ENCODE measurements around the gene PTPRE.
"Not testable (repeated sequence)": the region's sequence is repeated elsewhere in the genome, so short reads cannot be mapped to it uniquely, and the experiment has no call there.

Gene PTPRE

DNA sequence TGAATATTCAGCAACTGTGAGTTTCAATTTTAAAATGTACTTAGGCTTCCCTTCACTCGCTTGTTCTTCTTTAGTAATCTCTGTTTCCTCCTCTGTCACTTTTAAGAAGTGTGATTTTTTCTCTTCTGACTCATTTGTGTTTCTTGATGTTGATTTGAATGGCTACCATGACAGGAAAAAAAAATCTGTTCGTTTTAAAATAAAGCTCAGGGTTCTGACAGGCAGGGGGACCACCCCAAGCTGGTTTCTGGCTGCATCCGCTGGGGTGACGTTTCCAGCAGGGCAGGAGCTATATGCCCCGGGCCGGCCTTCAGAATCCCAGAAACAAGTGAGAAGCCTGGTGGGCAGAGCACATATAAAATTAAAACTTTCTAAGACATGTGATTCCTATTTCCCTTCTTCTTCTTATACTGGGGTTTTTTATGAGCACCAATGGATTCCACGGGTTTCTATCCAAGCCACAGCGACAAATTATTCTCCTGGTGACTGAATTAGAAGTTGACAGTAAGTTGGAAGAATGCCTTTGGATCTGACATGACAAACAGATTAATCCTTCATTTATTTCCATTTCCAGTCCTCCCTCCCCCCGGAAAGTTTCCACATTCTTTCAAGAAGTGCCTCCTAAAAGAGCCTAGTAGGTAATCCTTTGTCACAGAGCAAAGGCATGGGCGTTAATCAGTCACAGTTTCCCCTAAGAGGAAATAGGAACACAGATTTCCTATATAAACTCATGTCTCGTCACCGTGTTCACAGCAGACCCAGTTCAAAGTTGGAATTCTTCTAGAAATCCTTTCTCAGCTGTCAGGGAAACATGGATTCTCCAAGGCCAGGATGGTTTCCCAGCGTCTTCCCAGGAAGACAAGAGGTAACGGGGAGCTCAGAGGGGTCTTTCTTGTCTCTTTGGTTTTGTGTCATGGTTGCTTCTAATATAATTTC, 79.9 kb downstream of the PTPRE start:
- no peak for DNase-seq

GRCh38 chr10:127987467-127988380, 80.8 kb downstream of the PTPRE start:
- DNase-seq, result no peak

- no peak for DNase-seq
Observed at GRCh38 chr10:127989481-127990012, 82.6 kb downstream of the PTPRE start.

DNA sequence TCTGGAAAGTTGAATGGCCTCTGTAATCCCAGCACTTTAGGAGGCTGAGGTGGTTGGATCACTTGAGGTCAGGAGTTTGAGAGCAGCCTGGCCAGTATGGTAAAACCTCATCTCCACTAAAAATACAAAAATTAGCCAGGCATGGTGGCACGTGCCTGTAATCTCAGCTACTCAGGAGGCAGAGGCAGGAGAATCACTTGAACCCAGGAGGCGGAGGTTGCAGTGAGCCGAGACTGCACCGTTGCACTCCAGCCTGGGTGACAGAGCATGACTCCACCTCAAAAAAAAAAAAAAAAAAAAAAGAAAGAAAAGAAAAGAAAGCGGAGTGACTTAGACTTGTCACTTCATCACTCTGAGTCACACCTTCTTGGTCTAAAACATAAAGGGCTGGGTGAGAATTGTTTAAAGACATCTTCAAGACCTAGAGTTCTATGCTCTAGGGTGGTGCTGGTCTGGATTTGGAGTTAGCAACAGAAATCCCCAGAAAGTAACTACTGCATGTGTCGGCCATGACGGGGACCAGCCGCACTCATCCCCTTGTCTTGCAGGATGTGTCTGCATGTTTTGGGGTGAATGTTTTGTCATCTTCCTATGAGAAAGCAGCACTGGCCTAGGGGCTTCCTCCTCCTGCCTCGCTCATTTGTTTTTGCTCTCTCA, 83.4 kb downstream of the PTPRE start:
- DNase-seq, result not testable (repeated sequence)

DNA sequence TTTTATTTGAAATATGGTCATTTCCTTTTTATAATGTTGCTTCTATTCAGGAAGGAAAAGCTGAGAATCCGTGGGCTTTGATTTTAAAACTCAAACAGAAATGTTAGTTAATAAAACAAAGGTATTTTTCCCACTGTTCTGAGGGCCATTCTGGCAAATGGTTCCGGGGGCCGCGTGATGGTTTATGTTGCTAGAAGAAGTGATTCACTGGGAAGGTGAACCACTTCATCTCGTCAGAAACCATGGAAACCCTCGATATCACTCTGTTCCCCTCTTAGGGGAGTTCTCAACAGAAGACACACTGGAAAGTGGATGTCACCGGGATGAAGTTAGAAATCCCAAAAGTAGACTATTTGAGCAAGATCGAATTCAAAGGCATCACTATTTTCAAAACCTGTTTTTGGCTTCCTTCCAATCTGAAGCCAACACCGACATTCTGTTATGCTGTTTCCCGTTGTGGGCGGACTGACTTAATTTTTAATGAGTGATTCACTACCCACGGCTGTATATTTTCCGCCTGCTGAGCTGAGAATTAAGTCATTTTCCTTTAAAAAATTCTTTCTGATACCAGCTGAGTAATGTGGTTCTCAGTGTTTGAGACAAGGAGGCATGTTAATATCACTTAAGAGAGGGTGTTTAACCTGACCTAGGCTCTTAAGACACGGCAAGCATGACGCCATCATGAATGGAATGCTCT, 84.1 kb downstream of the PTPRE start:
- DNase-seq, result no peak

GRCh38 chr10:127991543-127992255, 84.8 kb downstream of the PTPRE start:
- no peak for DNase-seq

- DNase-seq, result no peak
Observed at GRCh38 chr10:127992376-127992775, 85.5 kb downstream of the PTPRE start.

- DNase-seq, result no peak
Observed at GRCh38 chr10:127993056-127993690, 86.3 kb downstream of the PTPRE start.

- DNase-seq, result no peak
Observed at GRCh38 chr10:127995939-127996338, 89.0 kb downstream of the PTPRE start.

- no peak for DNase-seq
Observed at GRCh38 chr10:127996586-127996985, 89.7 kb downstream of the PTPRE start.

DNA sequence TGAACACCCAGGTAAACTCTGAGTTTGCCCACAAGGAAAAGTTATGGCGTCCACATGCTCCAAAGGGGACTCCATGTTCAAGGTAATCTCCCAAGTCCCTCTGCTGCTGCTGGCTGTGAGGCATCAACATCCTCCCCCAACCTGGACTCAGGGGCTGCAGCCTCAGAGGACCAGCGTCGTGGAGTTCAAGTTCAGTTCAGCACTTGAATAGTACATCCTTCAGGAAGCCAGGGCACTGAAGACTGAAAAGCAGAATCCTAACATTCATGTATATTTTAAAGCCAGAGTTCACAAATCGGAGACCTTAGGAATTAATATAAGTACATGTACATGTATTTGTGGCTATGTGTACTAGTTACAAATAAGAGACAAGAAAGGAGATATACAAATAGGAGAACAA, 90.4 kb downstream of the PTPRE start:
- no peak for DNase-seq

DNA sequence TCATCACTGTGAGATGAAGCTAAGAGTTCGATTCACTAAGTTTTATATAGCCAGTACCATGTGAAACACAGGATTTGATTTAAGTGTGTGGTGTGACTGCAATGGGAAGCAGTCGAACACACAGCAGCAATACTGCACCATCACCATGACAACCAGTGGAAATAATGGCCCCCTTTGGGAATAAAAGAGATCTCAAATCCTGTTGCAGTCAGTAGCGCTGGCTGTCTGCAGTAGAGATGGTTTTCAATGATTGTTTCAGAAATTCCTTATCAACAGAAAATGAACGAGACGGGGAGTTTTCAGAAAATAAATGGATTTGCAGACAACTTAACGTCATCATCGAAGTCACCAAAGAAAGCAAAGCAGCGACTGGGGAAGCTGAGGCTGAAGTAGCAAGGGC, 91.0 kb downstream of the PTPRE start:
- DNase-seq, result no peak

DNA sequence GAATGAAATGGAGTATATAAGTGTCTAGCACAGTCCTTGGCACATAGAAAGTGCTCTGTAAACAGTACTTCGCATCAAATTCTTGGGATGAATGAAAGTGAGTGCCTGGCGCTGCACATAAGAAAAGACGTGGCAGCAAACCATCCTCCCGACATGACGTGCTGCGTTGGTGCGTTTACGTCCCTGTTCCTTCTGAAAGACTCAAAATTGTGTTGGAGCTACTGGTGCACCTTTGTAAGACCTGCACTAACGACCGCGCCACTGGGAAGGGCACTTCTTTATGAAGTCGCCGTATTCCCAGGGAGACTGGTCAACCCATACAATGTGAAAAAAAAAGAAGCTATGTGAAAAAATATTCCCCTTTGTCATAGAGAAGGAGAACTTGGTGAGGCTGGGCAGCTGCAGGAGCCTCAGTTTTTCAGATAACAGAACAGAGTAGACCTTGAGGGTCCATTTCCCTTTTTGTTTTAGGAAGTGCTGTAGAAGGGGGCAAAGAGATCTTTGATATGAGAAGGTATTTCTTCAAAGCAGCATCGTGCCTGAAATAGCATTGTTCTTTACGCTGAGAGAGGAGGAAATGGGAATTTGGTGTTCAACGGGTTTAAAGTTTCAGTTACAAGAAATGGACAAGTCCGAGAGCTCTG, 91.7 kb downstream of the PTPRE start:
- DNase-seq, result no peak

DNA sequence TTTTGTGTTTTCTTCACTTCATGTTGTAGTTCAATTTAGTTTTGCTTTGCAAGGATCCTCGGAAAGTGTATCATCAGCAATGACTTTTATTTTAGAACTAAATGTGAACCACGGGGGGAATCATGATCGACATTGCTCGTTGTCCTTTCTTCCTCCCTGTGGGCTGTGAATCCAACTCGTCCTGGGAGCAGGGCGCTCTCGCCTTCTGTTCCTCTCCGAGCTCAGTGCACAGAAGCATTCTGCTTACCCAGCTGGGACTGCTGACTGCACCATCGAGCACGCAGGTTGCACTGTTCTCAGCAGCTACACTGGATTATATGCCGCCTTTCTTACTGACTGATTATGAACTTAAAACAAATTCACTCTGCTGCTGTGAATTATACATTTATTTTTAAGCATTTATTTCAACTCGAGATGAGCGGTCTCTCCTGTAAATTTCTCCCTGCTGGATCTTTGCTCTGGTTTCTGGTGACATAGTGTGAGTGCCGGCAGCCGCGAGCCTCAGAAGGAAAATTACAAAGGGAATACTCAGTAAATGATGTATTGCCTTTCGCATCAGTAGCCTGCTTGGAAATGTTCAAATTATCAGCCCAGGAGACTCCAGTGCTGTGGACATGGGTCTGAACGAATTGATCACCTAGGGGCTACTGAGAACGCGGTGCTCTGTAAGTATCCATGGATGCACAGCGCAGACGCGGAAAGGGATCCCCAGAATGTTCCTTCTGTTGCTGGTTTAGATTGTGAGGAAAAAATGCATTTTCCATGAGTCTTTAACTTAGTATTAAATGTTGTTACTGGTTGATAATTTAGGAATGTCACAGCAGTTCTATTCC, 92.6 kb downstream of the PTPRE start:
- DNase-seq, result no peak

DNA sequence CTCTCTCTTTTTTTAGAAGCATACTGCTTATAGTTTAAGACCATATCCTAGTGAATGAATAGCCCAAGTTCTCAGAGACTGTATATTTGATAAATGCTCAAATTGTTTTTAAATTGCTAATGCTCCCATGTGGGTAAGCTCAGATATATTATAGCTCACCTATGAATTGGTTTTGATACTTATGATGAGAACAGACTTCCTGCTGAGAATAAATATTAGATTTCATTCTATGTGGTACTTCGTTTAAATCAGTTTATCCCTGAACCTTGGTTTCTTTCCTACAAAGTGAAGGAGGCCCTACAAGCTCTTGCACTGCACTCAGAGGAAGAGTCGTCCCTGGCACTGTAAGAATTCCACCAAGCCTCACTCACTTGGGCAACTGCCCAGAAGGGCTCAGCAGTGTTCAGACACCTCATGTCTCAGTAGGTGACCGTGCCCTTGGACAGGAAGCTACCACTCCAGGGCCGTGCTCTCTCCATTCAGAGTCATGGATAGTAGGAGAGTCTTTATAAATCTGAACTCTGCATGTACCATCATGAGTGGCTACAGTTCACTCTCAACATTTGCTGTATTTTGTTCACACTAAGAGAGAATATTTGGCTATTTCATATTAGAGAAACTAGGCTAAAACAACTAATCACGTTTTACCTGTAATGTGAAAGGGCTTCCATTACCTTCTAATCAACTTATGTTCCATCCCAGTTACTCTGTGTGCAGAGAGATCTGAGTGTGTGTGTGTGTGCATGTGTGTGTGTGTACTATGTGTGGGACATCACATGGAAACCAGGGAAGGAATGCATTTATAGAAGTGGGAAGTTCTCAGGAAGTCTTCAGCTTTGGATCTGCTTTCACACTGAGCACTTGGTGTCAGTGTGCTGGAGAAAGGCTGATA, 93.8 kb downstream of the PTPRE start:
- DNase-seq, result no peak

DNA sequence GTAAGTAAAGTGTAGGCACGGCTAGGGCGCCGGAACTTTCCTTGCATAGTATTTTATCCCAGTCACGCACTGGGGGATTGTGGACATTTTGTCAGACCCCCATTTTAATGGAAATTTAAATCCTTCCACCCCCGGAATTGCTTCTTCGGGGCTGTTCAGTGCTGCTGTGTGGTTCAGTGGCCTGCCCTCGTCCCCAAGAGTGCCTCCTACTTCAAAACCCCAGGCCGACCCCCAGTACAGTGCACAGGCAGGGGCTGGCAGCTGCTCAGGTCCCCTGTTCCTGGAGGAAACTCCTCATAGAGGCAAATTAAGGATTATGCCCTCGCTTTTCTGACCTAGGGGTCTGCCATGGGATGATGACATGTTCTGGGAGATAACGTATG, 94.5 kb downstream of the PTPRE start:
- no peak for DNase-seq

GRCh38 chr10:128001849-128002248, 94.9 kb downstream of the PTPRE start:
- DNase-seq, result no peak

DNA sequence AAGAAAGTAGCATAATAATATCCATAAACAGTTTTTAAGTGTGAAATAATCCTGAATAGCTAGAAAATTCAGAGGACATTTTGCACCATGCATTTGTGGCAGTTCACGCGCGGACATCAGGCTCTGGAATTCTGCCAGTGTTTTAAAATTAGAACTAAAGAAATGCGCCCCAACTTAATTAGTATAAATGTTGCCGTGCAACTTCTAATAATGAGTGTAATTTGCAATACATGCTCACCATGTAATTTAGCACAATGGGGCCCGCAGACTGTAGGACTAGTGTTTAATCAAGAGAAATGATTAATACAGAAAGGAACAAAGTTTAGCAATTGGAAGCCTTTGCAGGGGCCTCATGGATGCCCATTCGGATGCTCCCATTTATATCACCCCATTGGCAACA, 96.6 kb downstream of the PTPRE start:
- DNase-seq, result no peak

DNA sequence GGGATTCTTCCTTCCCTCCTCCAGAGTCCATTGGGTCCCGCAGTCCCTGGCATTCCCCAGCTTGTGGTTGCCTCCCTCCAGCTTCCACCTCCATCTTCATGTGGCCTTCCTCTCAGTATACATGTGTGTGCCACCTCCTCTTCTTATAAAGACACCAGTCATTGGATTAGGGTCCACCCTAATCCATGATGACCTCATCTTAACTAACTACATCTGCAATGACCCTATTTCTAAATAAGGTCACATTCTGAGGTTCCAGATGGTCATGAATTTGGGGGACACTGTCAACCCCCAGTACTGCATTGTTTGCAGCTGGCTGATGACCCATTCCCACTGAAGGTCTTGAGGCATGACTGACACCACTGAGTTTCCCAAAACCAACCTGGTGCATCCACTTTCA, 99.0 kb downstream of the PTPRE start:
- no peak for DNase-seq
